Suprapubic skin (tissue), 3 donors: ENCODE data around the gene LAMA4.
"Not testable (repeated sequence)": the region's sequence is repeated elsewhere in the genome, so short reads cannot be mapped to it uniquely, and the experiment has no call there.

Source experiments
- CTCF ChIP-seq, 2 donors: fragments of 200-600 bp in 1 of 2; fragments of 450-650 bp in 1 of 2; sonication (generic) in 1 of 2; IDR thresholded peaks; one replicate each; pipeline ENCODE4 v1.5.1; 2016 to 2019; ENCODE audit warnings: antibody characterized with exemption in 2 of 2, mild to moderate bottlenecking in 1 of 2, moderate library complexity in 1 of 2
- POLR2A ChIP-seq, 2 donors: fragments of 450-650 bp; IDR thresholded peaks; one replicate each; pipeline ENCODE4 v1.6.1; 2017; ENCODE audit warnings: antibody characterized with exemption in 2 of 2, mild to moderate bottlenecking in 2 of 2, moderate library complexity in 2 of 2

GRCh38 chr6:112200185-112200914 is 54.0 kb downstream of the LAMA4 start:
- TF ChIP-seq CTCF, POLR2A (IDR thresholded peaks at IDR 0.05): not testable (repeated sequence)
